Upper lobe of left lung (tissue), 4 donors: ENCODE data around the gene TP53TG5.

Source experiments
- EP300 ChIP-seq, 4 donors: sonication (generic); formaldehyde crosslinking; IDR thresholded peaks; one replicate each; pipeline ENCODE4 v1.5.1; 2017; ENCODE audit warnings: antibody characterized with exemption in 4 of 4, control low read depth in 2 of 4
- POLR2A ChIP-seq, 4 donors: fragments of 450-650 bp; IDR thresholded peaks; one replicate each; pipeline ENCODE4 v1.5.1; 2016 to 2017; ENCODE audit warnings: antibody characterized with exemption in 4 of 4, mild to moderate bottlenecking in 2 of 4
- POLR2AphosphoS5 ChIP-seq, 2 donors: sonication (generic); formaldehyde crosslinking; IDR thresholded peaks; one replicate each; pipeline ENCODE4 v1.5.1; 2017; ENCODE audit warnings: antibody characterized with exemption in 2 of 2
- TF ChIP-seq, protein P1 (sequence below), 6 experiments: fragments of 450-650 bp in 4 of 6; fragments of 200-600 bp in 2 of 6; sonication (generic) in 2 of 6; IDR thresholded peaks; one replicate each; pipeline ENCODE4 v1.5.1; 2016 to 2019; ENCODE audit warnings: antibody characterized with exemption in 6 of 6

DNA sequence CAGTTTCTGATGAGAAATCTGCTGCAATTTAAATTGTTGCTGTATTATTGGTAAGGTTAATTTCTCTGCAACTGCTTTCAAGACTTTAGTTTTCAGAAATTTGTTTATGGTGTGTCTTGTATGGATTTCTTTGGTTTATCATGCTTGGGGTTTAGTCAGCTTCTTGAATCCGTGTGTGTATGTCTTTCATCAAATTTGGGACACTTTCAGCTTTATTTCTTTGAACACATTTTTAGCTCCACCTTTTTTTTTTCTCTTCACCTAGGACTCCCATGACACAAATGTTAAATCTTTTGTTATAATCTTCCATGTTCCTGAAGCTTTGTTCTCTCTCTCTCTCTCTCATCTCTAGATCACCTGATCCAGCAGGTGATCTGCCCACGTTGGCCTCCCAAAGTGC, 13.4 kb upstream of the TP53TG5 start:
- TF ChIP-seq, protein P1, sequence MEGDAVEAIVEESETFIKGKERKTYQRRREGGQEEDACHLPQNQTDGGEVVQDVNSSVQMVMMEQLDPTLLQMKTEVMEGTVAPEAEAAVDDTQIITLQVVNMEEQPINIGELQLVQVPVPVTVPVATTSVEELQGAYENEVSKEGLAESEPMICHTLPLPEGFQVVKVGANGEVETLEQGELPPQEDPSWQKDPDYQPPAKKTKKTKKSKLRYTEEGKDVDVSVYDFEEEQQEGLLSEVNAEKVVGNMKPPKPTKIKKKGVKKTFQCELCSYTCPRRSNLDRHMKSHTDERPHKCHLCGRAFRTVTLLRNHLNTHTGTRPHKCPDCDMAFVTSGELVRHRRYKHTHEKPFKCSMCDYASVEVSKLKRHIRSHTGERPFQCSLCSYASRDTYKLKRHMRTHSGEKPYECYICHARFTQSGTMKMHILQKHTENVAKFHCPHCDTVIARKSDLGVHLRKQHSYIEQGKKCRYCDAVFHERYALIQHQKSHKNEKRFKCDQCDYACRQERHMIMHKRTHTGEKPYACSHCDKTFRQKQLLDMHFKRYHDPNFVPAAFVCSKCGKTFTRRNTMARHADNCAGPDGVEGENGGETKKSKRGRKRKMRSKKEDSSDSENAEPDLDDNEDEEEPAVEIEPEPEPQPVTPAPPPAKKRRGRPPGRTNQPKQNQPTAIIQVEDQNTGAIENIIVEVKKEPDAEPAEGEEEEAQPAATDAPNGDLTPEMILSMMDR (IDR thresholded peaks at IDR 0.05), result no peak
- TF ChIP-seq POLR2A (IDR thresholded peaks at IDR 0.05), result no peak
- TF ChIP-seq EP300 (IDR thresholded peaks at IDR 0.05), result no peak
- TF ChIP-seq POLR2AphosphoS5 (IDR thresholded peaks at IDR 0.05), result no peak
